ENCODE measurements around the gene CCDC7. TPM values are rescaled to one million over a fixed set of nuclear protein-coding genes. Genes with fewer than 3 reads are reported as not detected.

Gene CCDC7
- total and polyA plus RNA-seq, 7 experiments from 2014 or later, result 7.7 to 98.7 (median 62.9) TPM

- Mint-ChIP-seq H3K4me3 (no peak overlapping the region), H3K36me3 (peaks cover 0 to 5% (median 0%) of the 10 kb centered on the region in 5 donors), H3K9me3 (peaks cover 0 to 7% (median 0%) of the 10 kb centered on the region in 11 donors), H3K27ac (no peak overlapping the region), H3K4me1 (peaks cover 0 to 3% (median 0%) of the 10 kb centered on the region in 7 donors), H3K27me3 (no peaks in the 10 kb centered on the region)
- ChIA-PET CTCF (no interaction called here), POLR2A (no interaction called here)
- Histone ChIP-seq H3K36me3 (ENCODE audit: control insufficient read depth in 2 of 3, insufficient read depth in 3 of 3, low read length in 3 of 3) (no peaks in the 10 kb centered on the region), H3K4me3 (ENCODE audit: low read length) (no peak overlapping the region), H3K4me1 (ENCODE audit: control insufficient read depth in 2 of 2, insufficient read depth in 2 of 2, low read length in 2 of 2) (no peaks in the 10 kb centered on the region), H3K27ac (ENCODE audit: low read depth, low read length) (no peak overlapping the region), H3K9me3 (ENCODE audit: control insufficient read depth in 2 of 3, low read length in 3 of 3) (no peaks in the 10 kb centered on the region), H3K27me3 (ENCODE audit: control insufficient read depth in 2 of 2, insufficient read depth in 2 of 2, low read length in 2 of 2) (no peaks in the 10 kb centered on the region)
- ATAC-seq (no peak), DNase-seq (no peak)
- intact Hi-C loops (cut with micrococcal nuclease), result no loop called here
These were observed 37.2 kb upstream of the CCDC7 start for GRCh38 chr10:32408690-32409089.

- Histone ChIP-seq H3K4me3 (ENCODE audit: low read length) (no peak overlapping the region), H3K27me3 (ENCODE audit: control insufficient read depth in 2 of 2, insufficient read depth in 2 of 2, low read length in 2 of 2) (no peaks in the 10 kb centered on the region), H3K27ac (ENCODE audit: low read depth, low read length) (no peak overlapping the region), H3K36me3 (ENCODE audit: control insufficient read depth in 2 of 3, insufficient read depth in 3 of 3, low read length in 3 of 3) (no peaks in the 10 kb centered on the region), H3K9me3 (ENCODE audit: control insufficient read depth in 2 of 3, low read length in 3 of 3) (no peaks in the 10 kb centered on the region), H3K4me1 (ENCODE audit: control insufficient read depth in 2 of 2, insufficient read depth in 2 of 2, low read length in 2 of 2) (no peaks in the 10 kb centered on the region)
- ATAC-seq (no peak), DNase-seq (no peak)
- Mint-ChIP-seq H3K27ac (no peak overlapping the region), H3K9me3 (peaks cover 0 to 7% (median 0%) of the 10 kb centered on the region in 11 donors), H3K27me3 (peaks cover 0 to 6% (median 0%) of the 10 kb centered on the region in 5 donors), H3K36me3 (peaks cover 0 to 5% (median 0%) of the 10 kb centered on the region in 5 donors), H3K4me3 (no peak overlapping the region), H3K4me1 (peaks cover 0 to 4% (median 0%) of the 10 kb centered on the region in 7 donors)
- ChIA-PET POLR2A (no interaction called here), CTCF (no interaction called here)
- intact Hi-C loops (cut with micrococcal nuclease), result no loop called here
These were observed 36.2 kb upstream of the CCDC7 start for GRCh38 chr10:32409741-32410140.

GRCh38 chr10:32410569-32410968 lies 35.4 kb upstream of the CCDC7 start:
- H3K27me3 ChIP-seq (ENCODE audit: control insufficient read depth in 2 of 2, insufficient read depth in 2 of 2, low read length in 2 of 2), result no peaks in the 10 kb centered on the region
- H3K36me3 ChIP-seq (ENCODE audit: control insufficient read depth in 2 of 3, insufficient read depth in 3 of 3, low read length in 3 of 3), result no peaks in the 10 kb centered on the region
- POLR2A ChIA-PET, result interaction anchor here (0.8 kb wide), 1 partner anchor 32 kb away, joined by 3 read pairs; no protein-coding TSS in a partner anchor
- peaks cover 0 to 6% (median 0%) of the 10 kb centered on the region in 5 donors for H3K27me3 Mint-ChIP-seq
- peaks cover 0 to 6% (median 0%) of the 10 kb centered on the region in 11 donors for H3K9me3 Mint-ChIP-seq
- ATAC-seq (no peak), DNase-seq (no peak)
- H3K4me3 ChIP-seq (ENCODE audit: low read length), result no peak overlapping the region
- no peak overlapping the region for H3K27ac ChIP-seq (ENCODE audit: low read depth, low read length)
- intact Hi-C loops (cut with micrococcal nuclease), result no loop called here
- CTCF ChIA-PET, result no interaction called here
- peaks cover 0 to 5% (median 0%) of the 10 kb centered on the region in 5 donors for H3K36me3 Mint-ChIP-seq
- H3K9me3 ChIP-seq (ENCODE audit: control insufficient read depth in 2 of 3, low read length in 3 of 3), result no peaks in the 10 kb centered on the region
- H3K4me1 ChIP-seq (ENCODE audit: control insufficient read depth in 2 of 2, insufficient read depth in 2 of 2, low read length in 2 of 2), result no peaks in the 10 kb centered on the region
- H3K27ac Mint-ChIP-seq, result no peak overlapping the region
- H3K4me1 Mint-ChIP-seq, result peaks cover 0 to 4% (median 0%) of the 10 kb centered on the region in 7 donors
- H3K4me3 Mint-ChIP-seq, result no peak overlapping the region

GRCh38 chr10:32411797-32412498 lies 34.0 kb upstream of the CCDC7 start:
- Mint-ChIP-seq H3K4me1 (peaks cover 0 to 4% (median 0%) of the 10 kb centered on the region in 7 donors), H3K27ac (no peak overlapping the region), H3K4me3 (no peak overlapping the region), H3K9me3 (peaks cover 0 to 5% (median 0%) of the 10 kb centered on the region in 11 donors), H3K36me3 (peaks cover 0 to 5% (median 0%) of the 10 kb centered on the region in 5 donors), H3K27me3 (peaks cover 0 to 6% (median 0%) of the 10 kb centered on the region in 5 donors)
- Histone ChIP-seq H3K9me3 (ENCODE audit: control insufficient read depth in 2 of 3, low read length in 3 of 3) (no peaks in the 10 kb centered on the region), H3K4me3 (ENCODE audit: low read length) (no peak overlapping the region), H3K27ac (ENCODE audit: low read depth, low read length) (no peak overlapping the region), H3K36me3 (ENCODE audit: control insufficient read depth in 2 of 3, insufficient read depth in 3 of 3, low read length in 3 of 3) (no peaks in the 10 kb centered on the region), H3K4me1 (ENCODE audit: control insufficient read depth in 2 of 2, insufficient read depth in 2 of 2, low read length in 2 of 2) (no peaks in the 10 kb centered on the region), H3K27me3 (ENCODE audit: control insufficient read depth in 2 of 2, insufficient read depth in 2 of 2, low read length in 2 of 2) (no peaks in the 10 kb centered on the region)
- no peak for DNase-seq
- ChIA-PET CTCF (no interaction called here), POLR2A (no interaction called here)
- intact Hi-C loops (cut with micrococcal nuclease), result no loop called here
- no peak for ATAC-seq

- H3K36me3 ChIP-seq (ENCODE audit: control insufficient read depth in 2 of 3, insufficient read depth in 3 of 3, low read length in 3 of 3), result no peaks in the 10 kb centered on the region
- H3K27ac ChIP-seq (ENCODE audit: low read depth, low read length), result no peak overlapping the region
- Mint-ChIP-seq H3K4me1 (peaks cover 0 to 4% (median 0%) of the 10 kb centered on the region in 7 donors), H3K36me3 (peaks cover 0 to 4% (median 0%) of the 10 kb centered on the region in 5 donors), H3K27ac (no peak overlapping the region), H3K9me3 (peaks cover 0 to 4% (median 0%) of the 10 kb centered on the region in 11 donors), H3K27me3 (peaks cover 0 to 6% (median 0%) of the 10 kb centered on the region in 5 donors), H3K4me3 (no peak overlapping the region)
- intact Hi-C loops (cut with micrococcal nuclease), result no loop called here
- ATAC-seq, result no peak
- H3K4me1 ChIP-seq (ENCODE audit: control insufficient read depth in 2 of 2, insufficient read depth in 2 of 2, low read length in 2 of 2), result no peaks in the 10 kb centered on the region
- no peak for DNase-seq
- H3K27me3 ChIP-seq (ENCODE audit: control insufficient read depth in 2 of 2, insufficient read depth in 2 of 2, low read length in 2 of 2), result no peaks in the 10 kb centered on the region
- CTCF ChIA-PET, result no interaction called here
- POLR2A ChIA-PET, result no interaction called here
- H3K4me3 ChIP-seq (ENCODE audit: low read length), result no peak overlapping the region
- no peaks in the 10 kb centered on the region for H3K9me3 ChIP-seq (ENCODE audit: control insufficient read depth in 2 of 3, low read length in 3 of 3)
These were observed 33.5 kb upstream of the CCDC7 start for GRCh38 chr10:32412499-32412853.

- Histone ChIP-seq H3K9me3 (ENCODE audit: control insufficient read depth in 2 of 3, low read length in 3 of 3) (no peaks in the 10 kb centered on the region), H3K27me3 (ENCODE audit: control insufficient read depth in 2 of 2, insufficient read depth in 2 of 2, low read length in 2 of 2) (no peaks in the 10 kb centered on the region), H3K4me3 (ENCODE audit: low read length) (no peak overlapping the region), H3K36me3 (ENCODE audit: control insufficient read depth in 2 of 3, insufficient read depth in 3 of 3, low read length in 3 of 3) (no peaks in the 10 kb centered on the region), H3K27ac (ENCODE audit: low read depth, low read length) (no peak overlapping the region), H3K4me1 (ENCODE audit: control insufficient read depth in 2 of 2, insufficient read depth in 2 of 2, low read length in 2 of 2) (no peaks in the 10 kb centered on the region)
- DNase-seq (peak in 1 of 9 donors; percentile 25), ATAC-seq (no peak)
- H3K9me3 Mint-ChIP-seq, result no peaks in the 10 kb centered on the region
- H3K4me3 Mint-ChIP-seq, result no peak overlapping the region
- peaks cover 0 to 6% (median 3%) of the 10 kb centered on the region in 5 donors for H3K27me3 Mint-ChIP-seq
- POLR2A ChIA-PET, result no interaction called here
- CTCF ChIA-PET, result no interaction called here
- peaks cover 0 to 4% (median 0%) of the 10 kb centered on the region in 7 donors for H3K4me1 Mint-ChIP-seq
- peak overlapping the region in 1 of 9 donors; percentile 33 for H3K27ac Mint-ChIP-seq
- H3K36me3 Mint-ChIP-seq, result no peaks in the 10 kb centered on the region
- intact Hi-C loops (cut with micrococcal nuclease), result no loop called here
These were observed 32.4 kb upstream of the CCDC7 start for GRCh38 chr10:32413513-32413912.

GRCh38 chr10:32415361-32415760 lies 30.6 kb upstream of the CCDC7 start:
- Mint-ChIP-seq H3K4me1 (peaks cover 0 to 4% (median 0%) of the 10 kb centered on the region in 7 donors), H3K9me3 (no peaks in the 10 kb centered on the region), H3K27ac (no peak overlapping the region), H3K36me3 (no peaks in the 10 kb centered on the region), H3K27me3 (peaks cover 0 to 6% (median 3%) of the 10 kb centered on the region in 5 donors), H3K4me3 (no peak overlapping the region)
- CTCF ChIA-PET, result interaction anchor here (0.6 kb wide), 2 partner anchors 46 to 172 kb away, joined by 4 read pairs; no protein-coding TSS in a partner anchor
- intact Hi-C loops (cut with micrococcal nuclease), result no loop called here
- POLR2A ChIA-PET, result no interaction called here
- Histone ChIP-seq H3K4me1 (ENCODE audit: control insufficient read depth in 2 of 2, insufficient read depth in 2 of 2, low read length in 2 of 2) (no peaks in the 10 kb centered on the region), H3K27me3 (ENCODE audit: control insufficient read depth in 2 of 2, insufficient read depth in 2 of 2, low read length in 2 of 2) (no peaks in the 10 kb centered on the region), H3K27ac (ENCODE audit: low read depth, low read length) (no peak overlapping the region), H3K4me3 (ENCODE audit: low read length) (no peak overlapping the region), H3K9me3 (ENCODE audit: control insufficient read depth in 2 of 3, low read length in 3 of 3) (no peaks in the 10 kb centered on the region), H3K36me3 (ENCODE audit: control insufficient read depth in 2 of 3, insufficient read depth in 3 of 3, low read length in 3 of 3) (no peaks in the 10 kb centered on the region)
- ATAC-seq (no peak), DNase-seq (no peak)
